ENCODE data around the gene KCTD17. TPM values are rescaled to one million over a fixed set of nuclear protein-coding genes. Genes with fewer than 3 reads are reported as not detected.
"Not testable (repeated sequence)": the region's sequence is repeated elsewhere in the genome, so short reads cannot be mapped to it uniquely, and the experiment has no call there.

Gene KCTD17
- total and polyA plus RNA-seq, 4 donors, result 2.0 to 5.2 (median 3.7) TPM

DNA sequence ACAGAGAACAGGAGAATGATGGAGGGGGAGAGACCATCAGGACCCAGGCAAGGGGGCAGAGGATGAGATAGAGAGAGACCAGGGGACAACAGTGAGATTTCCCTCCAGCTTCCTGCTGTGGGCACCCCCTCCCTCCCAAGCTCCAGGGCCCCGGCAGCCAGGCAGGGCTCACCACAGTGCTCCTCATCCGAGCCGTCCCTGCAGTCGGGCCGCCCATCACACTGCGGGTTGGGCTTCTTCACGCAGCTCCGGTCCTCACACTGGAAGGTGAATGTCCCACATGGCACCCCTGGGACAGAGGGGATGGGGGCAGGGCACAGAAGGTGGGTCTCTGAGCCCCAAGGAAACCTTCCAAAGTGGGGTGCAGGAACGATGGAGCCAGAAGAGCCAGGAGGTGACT, 19.2 kb downstream of the KCTD17 start (continued):
- TF ChIP-seq, protein P1, sequence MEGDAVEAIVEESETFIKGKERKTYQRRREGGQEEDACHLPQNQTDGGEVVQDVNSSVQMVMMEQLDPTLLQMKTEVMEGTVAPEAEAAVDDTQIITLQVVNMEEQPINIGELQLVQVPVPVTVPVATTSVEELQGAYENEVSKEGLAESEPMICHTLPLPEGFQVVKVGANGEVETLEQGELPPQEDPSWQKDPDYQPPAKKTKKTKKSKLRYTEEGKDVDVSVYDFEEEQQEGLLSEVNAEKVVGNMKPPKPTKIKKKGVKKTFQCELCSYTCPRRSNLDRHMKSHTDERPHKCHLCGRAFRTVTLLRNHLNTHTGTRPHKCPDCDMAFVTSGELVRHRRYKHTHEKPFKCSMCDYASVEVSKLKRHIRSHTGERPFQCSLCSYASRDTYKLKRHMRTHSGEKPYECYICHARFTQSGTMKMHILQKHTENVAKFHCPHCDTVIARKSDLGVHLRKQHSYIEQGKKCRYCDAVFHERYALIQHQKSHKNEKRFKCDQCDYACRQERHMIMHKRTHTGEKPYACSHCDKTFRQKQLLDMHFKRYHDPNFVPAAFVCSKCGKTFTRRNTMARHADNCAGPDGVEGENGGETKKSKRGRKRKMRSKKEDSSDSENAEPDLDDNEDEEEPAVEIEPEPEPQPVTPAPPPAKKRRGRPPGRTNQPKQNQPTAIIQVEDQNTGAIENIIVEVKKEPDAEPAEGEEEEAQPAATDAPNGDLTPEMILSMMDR (IDR thresholded peaks at IDR 0.05; ENCODE audit: low read depth, low read length, missing input control), result no peak
- TF ChIP-seq FOXA1 (IDR thresholded peaks at IDR 0.05) (no peak), HNF4G (IDR thresholded peaks at IDR 0.05) (no peak), YY1 (IDR thresholded peaks at IDR 0.05) (no peak), FOXA2 (IDR thresholded peaks at IDR 0.05) (no peak)
- TF ChIP-seq, protein P2, sequence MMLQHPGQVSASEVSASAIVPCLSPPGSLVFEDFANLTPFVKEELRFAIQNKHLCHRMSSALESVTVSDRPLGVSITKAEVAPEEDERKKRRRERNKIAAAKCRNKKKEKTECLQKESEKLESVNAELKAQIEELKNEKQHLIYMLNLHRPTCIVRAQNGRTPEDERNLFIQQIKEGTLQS (IDR thresholded peaks at IDR 0.05), result no peak

DNA sequence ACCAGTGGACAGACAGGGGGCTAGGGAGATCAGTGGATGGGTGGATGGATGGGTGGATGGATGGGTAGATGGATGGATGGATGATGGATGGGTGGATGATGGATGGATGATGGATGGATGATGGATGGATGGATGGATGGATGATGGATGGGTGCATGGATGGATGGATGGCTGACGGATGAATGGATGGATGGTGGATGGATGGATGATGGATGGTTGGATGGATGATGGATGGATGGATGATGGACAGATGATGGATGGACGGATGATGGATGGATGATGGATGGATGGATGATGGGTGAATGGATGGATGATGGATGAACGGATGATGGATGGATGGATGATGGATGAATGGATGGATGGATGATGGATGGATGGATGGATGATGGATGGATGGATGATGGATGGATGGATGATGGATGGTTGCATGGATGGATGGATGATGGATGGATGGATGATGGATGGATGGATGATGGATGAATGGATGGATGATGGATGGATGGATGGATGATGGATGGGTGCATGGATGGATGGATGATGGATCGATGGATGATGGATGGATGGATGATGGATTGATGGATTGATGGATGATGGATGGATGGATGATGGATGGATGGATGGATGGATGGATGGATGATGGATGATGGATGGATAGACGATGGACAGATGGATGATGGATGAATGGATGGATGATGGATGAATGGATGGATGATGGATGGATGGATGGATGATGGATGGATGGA, 20.5 kb downstream of the KCTD17 start:
- not testable (repeated sequence) for H3K4me3 ChIP-seq (ENCODE audit: low read depth in 1 of 3, low read length in 3 of 3); H3K4me1 ChIP-seq (ENCODE audit: control insufficient read depth in 4 of 4, insufficient read depth in 4 of 4, low read length in 3 of 4); H3K9ac ChIP-seq (ENCODE audit: low read depth in 1 of 2, low read length in 2 of 2); H3K9me3 ChIP-seq (ENCODE audit: control insufficient read depth in 4 of 4, low read length in 3 of 4); H3K27me3 ChIP-seq (ENCODE audit: control insufficient read depth in 4 of 4, insufficient read depth in 4 of 4, low read length in 3 of 4); H3K27ac ChIP-seq (ENCODE audit: low read depth in 1 of 2, low read length in 2 of 2); DNase-seq (ENCODE audit: low spot score)
- peaks cover 3 to 54% (median 25%) of the 10 kb centered on the region in 4 donors for H3K36me3 ChIP-seq (ENCODE audit: control insufficient read depth in 4 of 4, insufficient read depth in 3 of 4, low read depth in 1 of 4, low read length in 3 of 4)
- WGBS, result 96% methylated on average over 5 of the region's 5 CpGs

DNA sequence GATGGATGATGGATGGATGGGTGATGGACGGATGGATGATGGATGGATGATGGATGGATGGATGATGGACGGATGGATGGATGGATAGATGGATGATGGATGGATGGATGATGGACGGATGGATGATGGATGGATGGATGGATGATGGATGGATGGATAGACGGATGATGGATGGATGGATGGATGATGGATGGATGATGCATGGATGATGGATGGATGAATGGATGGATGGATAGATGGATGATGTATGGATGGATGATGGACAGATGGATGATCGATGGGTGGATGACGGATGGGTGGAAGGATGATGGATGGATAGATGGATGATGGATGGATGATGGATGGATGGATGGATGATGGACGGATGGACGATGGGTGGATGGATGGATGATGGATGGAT, 21.1 kb downstream of the KCTD17 start:
- H3K4me3 ChIP-seq (ENCODE audit: low read depth in 1 of 3, low read length in 3 of 3), result no peak overlapping the region
- no peaks in the 10 kb centered on the region for H3K4me1 ChIP-seq (ENCODE audit: control insufficient read depth in 4 of 4, insufficient read depth in 4 of 4, low read length in 3 of 4)
- no peaks in the 10 kb centered on the region for H3K27me3 ChIP-seq (ENCODE audit: control insufficient read depth in 4 of 4, insufficient read depth in 4 of 4, low read length in 3 of 4)
- TF ChIP-seq HNF4A (conservative IDR thresholded peaks at IDR 0.05) (no peak), JUND (IDR thresholded peaks at IDR 0.05) (no peak), RXRA (IDR thresholded peaks at IDR 0.05) (no peak), TAF1 (conservative IDR thresholded peaks at IDR 0.05) (no peak), HNF4G (IDR thresholded peaks at IDR 0.05) (no peak), SP1 (IDR thresholded peaks at IDR 0.05) (no peak), FOXA1 (IDR thresholded peaks at IDR 0.05) (no peak), RAD21 (IDR thresholded peaks at IDR 0.05) (no peak), EGR1 (IDR thresholded peaks at IDR 0.05; ENCODE audit: low read depth in 2 of 2) (no peak), GABPA (IDR thresholded peaks at IDR 0.05 in 1 of 2, conservative IDR thresholded peaks at IDR 0.05 in 1 of 2) (no peak), NR2F2 (IDR thresholded peaks at IDR 0.05) (no peak), YY1 (IDR thresholded peaks at IDR 0.05) (no peak), FOXA2 (IDR thresholded peaks at IDR 0.05) (no peak)
- TF ChIP-seq, protein P3, sequence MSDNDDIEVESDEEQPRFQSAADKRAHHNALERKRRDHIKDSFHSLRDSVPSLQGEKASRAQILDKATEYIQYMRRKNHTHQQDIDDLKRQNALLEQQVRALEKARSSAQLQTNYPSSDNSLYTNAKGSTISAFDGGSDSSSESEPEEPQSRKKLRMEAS (IDR thresholded peaks at IDR 0.05), result no peak
- TF ChIP-seq, protein P4, sequence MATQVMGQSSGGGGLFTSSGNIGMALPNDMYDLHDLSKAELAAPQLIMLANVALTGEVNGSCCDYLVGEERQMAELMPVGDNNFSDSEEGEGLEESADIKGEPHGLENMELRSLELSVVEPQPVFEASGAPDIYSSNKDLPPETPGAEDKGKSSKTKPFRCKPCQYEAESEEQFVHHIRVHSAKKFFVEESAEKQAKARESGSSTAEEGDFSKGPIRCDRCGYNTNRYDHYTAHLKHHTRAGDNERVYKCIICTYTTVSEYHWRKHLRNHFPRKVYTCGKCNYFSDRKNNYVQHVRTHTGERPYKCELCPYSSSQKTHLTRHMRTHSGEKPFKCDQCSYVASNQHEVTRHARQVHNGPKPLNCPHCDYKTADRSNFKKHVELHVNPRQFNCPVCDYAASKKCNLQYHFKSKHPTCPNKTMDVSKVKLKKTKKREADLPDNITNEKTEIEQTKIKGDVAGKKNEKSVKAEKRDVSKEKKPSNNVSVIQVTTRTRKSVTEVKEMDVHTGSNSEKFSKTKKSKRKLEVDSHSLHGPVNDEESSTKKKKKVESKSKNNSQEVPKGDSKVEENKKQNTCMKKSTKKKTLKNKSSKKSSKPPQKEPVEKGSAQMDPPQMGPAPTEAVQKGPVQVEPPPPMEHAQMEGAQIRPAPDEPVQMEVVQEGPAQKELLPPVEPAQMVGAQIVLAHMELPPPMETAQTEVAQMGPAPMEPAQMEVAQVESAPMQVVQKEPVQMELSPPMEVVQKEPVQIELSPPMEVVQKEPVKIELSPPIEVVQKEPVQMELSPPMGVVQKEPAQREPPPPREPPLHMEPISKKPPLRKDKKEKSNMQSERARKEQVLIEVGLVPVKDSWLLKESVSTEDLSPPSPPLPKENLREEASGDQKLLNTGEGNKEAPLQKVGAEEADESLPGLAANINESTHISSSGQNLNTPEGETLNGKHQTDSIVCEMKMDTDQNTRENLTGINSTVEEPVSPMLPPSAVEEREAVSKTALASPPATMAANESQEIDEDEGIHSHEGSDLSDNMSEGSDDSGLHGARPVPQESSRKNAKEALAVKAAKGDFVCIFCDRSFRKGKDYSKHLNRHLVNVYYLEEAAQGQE (IDR thresholded peaks at IDR 0.05), result no peak
- TF ChIP-seq, protein P1 (IDR thresholded peaks at IDR 0.05; ENCODE audit: low read depth, low read length, missing input control), result no peak
- TF ChIP-seq, protein P5, sequence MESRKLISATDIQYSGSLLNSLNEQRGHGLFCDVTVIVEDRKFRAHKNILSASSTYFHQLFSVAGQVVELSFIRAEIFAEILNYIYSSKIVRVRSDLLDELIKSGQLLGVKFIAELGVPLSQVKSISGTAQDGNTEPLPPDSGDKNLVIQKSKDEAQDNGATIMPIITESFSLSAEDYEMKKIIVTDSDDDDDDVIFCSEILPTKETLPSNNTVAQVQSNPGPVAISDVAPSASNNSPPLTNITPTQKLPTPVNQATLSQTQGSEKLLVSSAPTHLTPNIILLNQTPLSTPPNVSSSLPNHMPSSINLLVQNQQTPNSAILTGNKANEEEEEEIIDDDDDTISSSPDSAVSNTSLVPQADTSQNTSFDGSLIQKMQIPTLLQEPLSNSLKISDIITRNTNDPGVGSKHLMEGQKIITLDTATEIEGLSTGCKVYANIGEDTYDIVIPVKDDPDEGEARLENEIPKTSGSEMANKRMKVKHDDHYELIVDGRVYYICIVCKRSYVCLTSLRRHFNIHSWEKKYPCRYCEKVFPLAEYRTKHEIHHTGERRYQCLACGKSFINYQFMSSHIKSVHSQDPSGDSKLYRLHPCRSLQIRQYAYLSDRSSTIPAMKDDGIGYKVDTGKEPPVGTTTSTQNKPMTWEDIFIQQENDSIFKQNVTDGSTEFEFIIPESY (IDR thresholded peaks at IDR 0.05), result no peak
- TF ChIP-seq, protein P2 (IDR thresholded peaks at IDR 0.05), result no peak
- no peak for DNase-seq (ENCODE audit: low spot score)
- WGBS, result 96% methylated on average over 8 of the region's 8 CpGs
- peaks cover 3 to 51% (median 23%) of the 10 kb centered on the region in 4 donors for H3K36me3 ChIP-seq (ENCODE audit: control insufficient read depth in 4 of 4, insufficient read depth in 3 of 4, low read depth in 1 of 4, low read length in 3 of 4)
- no peak overlapping the region for H3K9ac ChIP-seq (ENCODE audit: low read depth in 1 of 2, low read length in 2 of 2)
- no peaks in the 10 kb centered on the region for H3K9me3 ChIP-seq (ENCODE audit: control insufficient read depth in 4 of 4, low read length in 3 of 4)
- no peak overlapping the region for H3K27ac ChIP-seq (ENCODE audit: low read depth in 1 of 2, low read length in 2 of 2)
